SKM-1 (cell line): Measurements from ENCODE around the gene TYW3.
A peak's percentile ranks its signal among the peaks of the same experiment; 100 is the strongest.

Experiments used
- DNase-seq: peaks from one replicate; lab custom pipeline; 2025; ENCODE audit not compliant: unreplicated experiment; lab: John Stamatoyannopoulos, UW

Gene TYW3, protein sequence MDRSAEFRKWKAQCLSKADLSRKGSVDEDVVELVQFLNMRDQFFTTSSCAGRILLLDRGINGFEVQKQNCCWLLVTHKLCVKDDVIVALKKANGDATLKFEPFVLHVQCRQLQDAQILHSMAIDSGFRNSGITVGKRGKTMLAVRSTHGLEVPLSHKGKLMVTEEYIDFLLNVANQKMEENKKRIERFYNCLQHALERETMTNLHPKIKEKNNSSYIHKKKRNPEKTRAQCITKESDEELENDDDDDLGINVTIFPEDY

DNA sequence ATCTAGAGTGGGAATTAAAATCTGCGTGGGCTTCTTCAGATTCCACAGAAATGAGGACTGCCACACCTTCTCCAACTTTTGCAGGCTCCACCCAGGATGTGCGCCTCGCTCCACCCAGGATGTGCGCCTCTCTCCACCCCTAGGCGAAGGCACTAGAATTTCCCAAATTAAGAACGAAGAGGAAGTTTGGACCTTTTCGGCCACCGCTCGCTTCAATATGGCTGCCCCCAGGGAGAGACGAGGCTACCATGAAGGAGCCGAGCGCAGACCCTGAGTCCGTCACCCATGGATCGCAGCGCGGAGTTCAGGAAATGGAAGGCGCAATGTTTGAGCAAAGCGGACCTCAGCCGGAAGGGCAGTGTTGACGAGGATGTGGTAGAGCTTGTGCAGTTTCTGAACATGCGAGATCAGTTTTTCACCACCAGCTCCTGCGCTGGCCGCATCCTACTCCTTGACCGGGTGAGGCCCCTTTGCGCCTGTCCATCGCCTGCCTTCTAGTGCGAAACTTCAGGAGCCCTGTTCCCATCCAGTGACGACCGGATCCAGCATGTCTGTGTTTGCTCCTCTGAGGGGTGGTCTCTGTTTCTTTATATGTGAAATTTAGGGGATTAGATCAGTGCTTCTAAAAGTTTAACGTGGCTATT is at the start of gene TYW3, which contains the start of gene CRYZ:
Gene TYW3, plus strand, starts transcription at position 193 of the 644 bp plus-strand sequence. Its CDS starts 93 bp downstream, at position 286.
Gene CRYZ, minus strand, starts transcription at position 91 of the 644 bp plus-strand sequence. CDS start 8,229 bp downstream, outside the sequence.
- DNase-seq = peak; percentile 87

DNA sequence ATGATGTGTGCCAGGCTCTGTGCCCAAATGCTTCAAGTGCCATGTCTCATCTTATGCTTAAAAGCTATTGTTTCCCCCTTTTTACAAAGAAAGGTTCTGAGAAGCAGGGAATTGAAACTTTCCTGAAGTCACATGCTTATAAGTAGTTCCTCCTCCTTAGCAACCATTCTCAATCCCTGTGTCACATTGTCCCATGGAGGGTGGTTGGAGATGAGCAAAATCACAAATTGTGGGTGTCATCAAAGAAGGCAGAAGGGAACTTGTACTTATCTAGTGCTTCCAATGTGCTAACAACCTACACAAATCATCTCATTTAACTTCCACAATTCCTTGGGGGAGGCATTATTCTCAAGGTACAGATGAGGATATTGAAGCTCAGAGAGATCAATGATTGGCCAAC is 49.3 kb upstream of the TYW3 start:
- DNase-seq = no peak

DNA sequence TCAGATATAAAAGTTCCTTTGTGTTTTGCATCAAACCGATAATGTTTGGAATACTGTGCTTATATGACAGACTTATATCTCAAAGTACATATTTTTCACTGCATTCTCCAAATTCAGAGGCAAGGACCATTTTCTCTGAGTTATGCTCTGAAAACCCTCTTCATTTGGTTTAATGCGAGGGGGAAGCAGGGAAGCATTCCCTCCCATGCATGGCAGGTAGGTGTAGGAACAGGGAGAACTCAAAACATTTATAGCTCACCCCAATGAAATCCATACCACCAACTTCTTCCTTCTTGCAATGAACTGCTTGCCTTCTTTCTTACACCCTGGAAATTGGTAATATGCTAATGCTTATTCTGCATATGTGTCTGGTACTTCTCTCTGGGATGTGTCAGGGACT is 48.7 kb upstream of the TYW3 start:
- DNase-seq = no peak

DNA sequence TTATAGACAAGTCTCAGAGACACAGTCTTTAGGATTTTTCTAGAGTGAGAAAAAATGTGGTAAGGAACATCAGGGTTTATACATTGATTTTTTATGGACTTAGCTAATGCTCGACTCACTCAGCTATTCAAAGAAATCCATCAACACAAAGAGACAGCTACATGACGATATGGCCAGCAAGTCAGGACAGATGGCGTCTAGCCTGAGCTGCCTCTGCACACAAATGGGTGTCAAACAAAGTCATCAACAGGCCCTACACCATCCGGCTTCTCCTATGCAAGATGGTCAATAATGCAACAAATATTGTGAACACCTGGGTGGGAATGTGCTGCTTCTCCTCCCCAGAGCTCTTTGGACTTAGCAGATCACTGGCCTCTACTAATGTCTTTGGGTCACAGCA is 46.0 kb upstream of the TYW3 start:
- DNase-seq = no peak

GRCh38 chr1:74689621-74690363 is 43.2 kb upstream of the TYW3 start:
- DNase-seq = peak; percentile 6

DNA sequence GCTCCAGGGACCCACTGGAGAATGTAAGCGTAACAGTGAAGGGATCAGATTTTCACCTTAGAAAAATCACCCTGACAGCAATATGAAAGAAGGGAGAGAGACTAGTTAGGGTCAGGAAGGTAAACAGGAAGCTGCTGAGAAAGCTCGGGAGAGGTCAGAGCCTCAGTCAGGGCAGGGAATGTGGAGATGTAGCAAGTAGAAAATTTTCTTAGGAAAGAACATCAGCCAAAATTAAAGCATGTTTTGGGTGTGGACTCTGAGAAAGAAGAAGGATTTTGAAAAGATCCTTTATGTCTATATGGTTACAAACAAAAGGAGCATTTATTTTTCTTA is 42.6 kb upstream of the TYW3 start:
- DNase-seq = no peak

- no peak for DNase-seq
These were observed 42.0 kb upstream of the TYW3 start for GRCh38 chr1:74690909-74691308.

DNA sequence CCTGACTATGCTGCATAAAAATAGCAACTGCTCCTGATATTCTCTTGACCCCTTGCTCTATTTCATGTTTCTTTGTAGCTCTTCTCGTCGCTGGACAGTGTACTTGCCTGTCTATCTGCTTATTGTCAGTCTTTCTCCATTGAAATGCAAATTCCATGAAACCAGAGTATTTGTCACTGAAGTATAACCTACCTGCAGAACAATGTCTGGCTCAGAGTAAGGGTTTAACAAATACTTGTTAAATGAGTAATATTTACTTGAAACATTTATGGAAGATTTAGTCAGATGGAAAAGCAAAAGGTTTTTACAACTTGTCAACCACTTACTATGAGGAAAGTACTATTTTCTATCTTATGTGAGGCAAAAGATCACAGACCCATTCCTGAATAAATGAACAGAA is 39.5 kb upstream of the TYW3 start:
- no peak for DNase-seq

DNA sequence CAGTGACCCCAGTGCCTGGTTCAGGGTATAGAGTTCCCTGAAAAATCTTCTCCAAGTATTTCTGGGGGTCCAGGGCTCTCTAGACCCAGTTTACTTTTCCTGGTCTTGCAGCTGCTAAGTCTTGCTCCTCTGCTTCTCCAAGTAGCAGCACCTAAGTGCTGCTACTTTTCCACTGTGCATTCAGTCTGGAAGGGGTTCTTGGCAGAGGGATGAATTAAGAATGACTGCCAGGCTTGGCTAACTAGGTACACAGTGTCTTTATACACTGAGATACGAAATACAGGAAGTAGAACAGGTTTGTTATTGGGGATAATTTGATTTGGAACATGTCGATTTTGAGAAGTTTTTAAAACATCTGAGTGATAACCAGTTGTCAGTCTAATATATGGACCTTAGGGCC is 35.1 kb upstream of the TYW3 start:
- no peak for DNase-seq

- DNase-seq = no peak
These were observed 33.6 kb upstream of the TYW3 start for GRCh38 chr1:74699331-74699730.

DNA sequence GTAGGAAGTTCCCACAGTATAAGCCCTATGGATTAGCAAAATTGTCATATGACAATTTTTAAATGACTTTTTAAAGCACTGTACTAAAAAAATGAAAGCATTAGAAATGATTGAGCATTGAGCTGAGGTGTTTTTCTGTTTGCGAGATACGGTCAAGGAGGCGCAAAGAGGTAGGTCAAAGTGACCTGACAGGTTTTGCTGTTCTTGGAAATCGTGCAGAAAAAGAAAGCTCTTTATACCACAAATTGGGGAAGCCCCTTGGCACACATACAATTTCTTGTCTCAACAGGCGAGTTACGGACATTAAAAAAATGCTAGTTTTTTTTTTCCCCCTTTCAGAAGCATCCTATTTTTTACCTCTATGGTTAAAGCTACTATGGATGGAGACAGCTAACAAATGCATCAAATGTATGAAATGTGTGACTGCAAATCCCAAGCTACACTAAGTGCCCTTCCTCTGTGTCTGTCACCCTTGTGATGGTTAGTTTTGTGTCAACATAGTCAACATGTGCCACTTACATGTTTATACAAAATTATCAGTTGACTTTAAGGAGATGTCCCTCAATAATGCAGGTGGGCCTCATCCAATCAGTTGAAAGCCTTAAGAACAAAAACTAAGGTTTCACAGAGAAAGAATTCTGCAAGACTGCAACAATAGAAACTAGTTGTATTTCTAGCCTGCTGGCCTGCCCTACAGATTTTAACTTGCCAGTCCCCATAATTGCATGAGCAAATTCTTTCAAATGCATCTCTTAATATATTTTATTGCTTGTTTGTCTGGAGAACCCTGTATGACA is 29.4 kb upstream of the TYW3 start:
- DNase-seq = no peak

DNA sequence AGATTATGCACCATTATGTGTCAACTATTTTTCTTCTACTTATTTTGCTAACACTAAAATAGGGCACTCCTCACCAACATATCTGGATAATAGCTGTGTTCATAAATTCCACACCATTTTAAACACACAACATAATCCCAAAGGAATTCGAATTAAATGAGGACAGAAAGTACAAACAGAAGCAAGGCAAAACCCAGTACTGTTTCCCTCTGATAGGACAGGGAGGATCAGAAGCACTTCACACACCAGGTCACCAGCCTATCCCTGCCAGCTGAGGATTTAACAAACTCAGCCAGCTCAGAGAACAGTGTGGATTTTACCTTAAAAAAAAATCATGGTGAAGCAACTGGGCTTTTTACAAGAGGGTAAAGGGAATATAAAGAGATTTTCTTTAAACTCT is 20.1 kb upstream of the TYW3 start:
- no peak for DNase-seq

DNA sequence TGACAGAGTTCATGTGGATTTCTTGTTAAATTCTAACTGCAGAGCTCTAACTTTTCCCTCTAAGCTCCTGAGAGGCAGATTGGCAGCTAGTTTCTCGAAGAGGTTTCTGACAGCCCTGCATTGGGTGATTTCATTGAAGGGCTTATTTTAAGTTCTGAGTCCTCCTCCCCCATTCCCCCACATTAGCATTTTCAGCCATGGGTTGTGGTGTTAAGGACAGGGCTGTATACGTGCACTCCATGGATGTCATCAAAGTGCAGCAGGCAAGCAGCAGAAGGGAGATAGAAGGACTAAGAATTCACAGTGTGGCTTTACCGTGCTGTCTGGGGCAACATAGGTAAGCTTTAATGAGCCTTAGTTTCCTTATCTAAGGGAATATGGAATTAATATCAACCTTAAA is 19.1 kb upstream of the TYW3 start:
- no peak for DNase-seq

DNA sequence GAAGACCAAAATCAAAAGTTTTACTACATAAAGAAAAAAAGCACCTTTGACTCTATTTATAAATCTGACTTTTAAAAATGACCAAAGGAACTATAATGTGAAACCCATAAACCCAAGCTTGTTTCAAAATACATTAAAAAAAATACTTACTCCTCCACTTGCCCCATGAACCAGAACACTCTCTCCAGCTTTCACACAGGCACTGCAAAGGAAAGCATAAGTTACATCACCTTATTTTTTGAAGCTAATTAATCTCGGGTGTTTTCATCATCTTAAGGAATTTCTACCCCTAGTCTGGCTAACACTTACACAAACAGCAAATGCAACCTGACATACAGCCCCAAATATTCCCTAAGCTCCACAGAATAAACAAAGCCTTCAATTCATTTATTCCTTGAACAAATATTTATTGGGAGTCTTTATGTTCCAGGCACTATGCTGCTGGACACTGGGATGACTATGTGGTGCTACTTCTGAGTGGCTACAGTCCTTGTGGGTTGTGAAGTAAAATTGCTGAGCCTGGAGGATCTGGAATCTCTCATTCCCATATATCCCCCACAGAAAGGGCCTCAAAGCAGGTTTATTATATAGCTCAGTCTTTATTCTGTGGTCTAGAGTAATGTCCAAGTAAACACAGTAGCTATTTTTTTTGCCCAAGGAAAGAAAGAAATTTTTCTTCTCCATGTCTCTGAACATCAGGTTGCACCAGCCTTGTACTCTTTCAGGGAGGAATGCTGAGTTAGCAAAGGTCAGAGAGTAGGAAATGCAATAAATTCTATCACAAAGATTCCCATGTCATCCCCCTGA is 18.3 kb upstream of the TYW3 start:
- DNase-seq = no peak

GRCh38 chr1:74715236-74715502 is 17.8 kb upstream of the TYW3 start:
- no peak for DNase-seq

GRCh38 chr1:74715806-74716205 is 17.1 kb upstream of the TYW3 start:
- DNase-seq = no peak

- DNase-seq = no peak
These were observed 16.1 kb upstream of the TYW3 start for GRCh38 chr1:74716822-74717221.

DNA sequence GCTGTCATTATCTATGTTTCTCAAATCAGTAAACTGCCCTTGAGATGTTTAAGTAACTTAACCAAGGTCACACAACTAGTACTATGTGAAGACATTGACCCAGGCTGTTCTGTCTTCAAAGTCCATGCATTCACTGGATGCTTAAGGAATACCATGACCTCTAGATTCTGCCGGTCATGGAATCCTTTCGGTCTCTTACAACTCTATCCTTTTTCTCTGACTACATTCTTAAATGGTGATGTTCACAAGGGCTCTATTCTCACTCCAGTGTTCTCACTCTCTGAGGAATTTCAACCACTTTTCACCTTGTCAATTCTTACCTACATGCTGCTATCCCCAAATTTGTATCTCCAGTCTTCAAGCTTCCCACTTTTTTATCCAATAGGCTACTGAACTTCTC is 15.3 kb upstream of the TYW3 start:
- DNase-seq = no peak

DNA sequence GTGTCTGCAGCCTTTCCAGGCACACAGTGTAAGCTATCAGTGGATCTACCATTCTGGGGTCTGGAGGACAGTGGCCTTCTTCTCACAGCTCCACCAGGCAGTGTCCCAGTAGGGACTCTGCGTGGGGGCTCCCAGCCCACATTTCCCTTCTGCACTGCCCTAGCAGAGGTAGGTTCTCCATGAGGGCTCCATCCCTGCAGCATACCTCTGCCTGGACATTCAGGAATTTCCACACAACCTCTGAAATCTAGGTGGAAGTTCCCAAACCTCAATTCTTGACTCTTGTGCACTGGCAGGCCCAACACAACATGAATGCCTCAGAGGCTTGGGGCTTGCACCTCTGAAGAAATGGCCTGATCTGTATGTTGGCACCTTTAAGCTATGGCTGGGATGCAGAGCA is 6.9 kb upstream of the TYW3 start:
- DNase-seq = no peak

DNA sequence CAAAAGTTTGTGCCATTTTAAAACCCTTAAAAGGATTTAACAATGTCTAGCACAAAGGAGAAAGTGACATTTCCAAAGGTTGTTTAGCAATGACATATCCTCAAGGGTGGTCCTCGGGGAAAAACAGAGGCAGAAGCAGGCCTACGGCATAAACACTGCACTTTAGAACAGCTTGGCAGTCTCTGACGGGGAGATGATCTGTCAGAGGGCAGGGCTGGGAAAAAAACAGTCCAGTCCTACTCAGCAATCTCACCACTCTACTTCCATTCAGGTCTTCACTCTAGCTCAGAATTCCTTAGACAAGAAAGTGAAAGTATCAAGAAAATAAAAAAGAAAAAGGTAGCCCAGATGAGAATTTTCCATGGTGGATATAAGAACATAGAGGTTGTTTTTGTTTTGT is 4.2 kb upstream of the TYW3 start:
- no peak for DNase-seq
